PC-9 (cell line): Measurements from ENCODE around the gene MIA. TPM values are rescaled to one million over a fixed set of nuclear protein-coding genes. Genes with fewer than 3 reads are reported as not detected.

Source experiments
- BruUV-seq: library from RNA; stranded (reverse); fragments of 400-500 nt; replicated peaks from 2 replicates; lab custom pipeline; 2021; lab: Mats Ljungman, UMichigan
- CTCF ChIA-PET: fragments of 300-600 bp; sonication (Branson Sonifier 250); formaldehyde crosslinking; loops from one replicate; lab custom pipeline; 2022; ENCODE audit warnings: antibody characterized with exemption; lab: Charles Lee
- POLR2A ChIA-PET: fragments of 300-600 bp; sonication (Branson Sonifier 250); formaldehyde crosslinking; loops from one replicate; lab custom pipeline; 2022; ENCODE audit warnings: antibody characterized with exemption; ENCODE audit not compliant: unreplicated experiment; lab: Charles Lee
- DNase-seq, 2 experiments: peaks; one replicate each; pipeline versions ENCODE4 v3.0.0 to v3.0.0-alpha.2; 2015 to 2022; ENCODE audit warnings: mixed read lengths in 1 of 2
- H2AFZ ChIP-seq: fragments of 200-600 bp; sonication (generic); 2 replicates; pipeline ENCODE4 v1.8.1; 2017; ENCODE audit warnings: antibody characterized with exemption
- H3F3A ChIP-seq: fragments of 200-600 bp; sonication (generic); 2 replicates; pipeline ENCODE4 v1.8.1; 2017; ENCODE audit warnings: antibody characterized with exemption, mild to moderate bottlenecking, low read depth; ENCODE audit not compliant: insufficient read depth
- H3K27ac ChIP-seq: fragments of 200-600 bp; sonication (generic); 2 replicates; pipeline ENCODE4 v1.6.1; 2016; ENCODE audit warnings: mixed run types
- H3K27me3 ChIP-seq: fragments of 200-600 bp; sonication (generic); 2 replicates; pipeline ENCODE4 v1.6.1; 2016; ENCODE audit warnings: low read depth, mixed run types; ENCODE audit not compliant: insufficient read depth
- H3K36me3 ChIP-seq: fragments of 200-600 bp; sonication (generic); 2 replicates; pipeline ENCODE4 v1.6.1; 2016; ENCODE audit warnings: low read depth, mixed run types
- H3K4me1 ChIP-seq: fragments of 200-600 bp; sonication (generic); replicated peaks from 2 replicates; pipeline ENCODE4 v1.6.1; 2016; ENCODE audit warnings: mixed run types; ENCODE audit not compliant: insufficient read depth
- H3K4me2 ChIP-seq: fragments of 200-600 bp; sonication (generic); 2 replicates; pipeline ENCODE4 v1.6.1; 2017; ENCODE audit warnings: mixed run types
- H3K4me3 ChIP-seq: fragments of 200-600 bp; sonication (generic); 2 replicates; pipeline ENCODE4 v1.6.1; 2016; ENCODE audit warnings: mixed run types
- H3K79me2 ChIP-seq: fragments of 200-600 bp; sonication (generic); 2 replicates; pipeline ENCODE4 v1.6.1; 2017; ENCODE audit warnings: low read depth, mixed run types
- H3K9me2 ChIP-seq: fragments of 200-600 bp; sonication (generic); 2 replicates; pipeline ENCODE4 v1.8.1; 2017; ENCODE audit warnings: mild to moderate bottlenecking; ENCODE audit not compliant: insufficient read depth
- H3K9me3 ChIP-seq: fragments of 200-600 bp; sonication (generic); 2 replicates; pipeline ENCODE4 v1.8.1; 2016; ENCODE audit warnings: low read depth; ENCODE audit not compliant: insufficient read depth
- H4K20me1 ChIP-seq: fragments of 200-600 bp; sonication (generic); 2 replicates; pipeline ENCODE4 v1.8.1; 2017; ENCODE audit not compliant: insufficient read depth
- CTCF ChIP-seq: fragments of 200-600 bp; sonication (generic); conservative IDR thresholded peaks from 2 replicates; pipeline ENCODE4 v1.6.1; 2017; ENCODE audit warnings: mixed run types, antibody characterized with exemption, mild to moderate bottlenecking, moderate library complexity
- EZH2 ChIP-seq: fragments of 200-600 bp; sonication (generic); IDR thresholded peaks from 2 replicates; pipeline ENCODE4 v1.8.0; 2017; ENCODE audit warnings: antibody characterized with exemption, low read depth
- intact Hi-C: fragments of 100-400 bp; cut with micrococcal nuclease; formaldehyde crosslinking; loops from one replicate; pipeline ENCODE4 v1.10.0; 2022; ENCODE audit not compliant: unreplicated experiment
- total RNA-seq: library from RNA; stranded (reverse); gene quantifications from 2 replicates; pipeline ENCODE4 v1.2.3, GENCODE V29; 2021

MIA gene
- total RNA-seq, 1 experiment from 2014 or later = 2.7 TPM

- no peak overlapping the region for H3K27ac ChIP-seq
- no peaks in the 10 kb centered on the region; the same call in 1 of the 2 replicates for H4K20me1 ChIP-seq
- intact Hi-C loops = no loop called here
- no peaks in the 10 kb centered on the region for H3K4me1 ChIP-seq
- H3K9me2 ChIP-seq = no peaks in the 10 kb centered on the region
- H3F3A ChIP-seq = no peaks in the 10 kb centered on the region
- no peak overlapping the region for H3K4me3 ChIP-seq
- no peaks in the 10 kb centered on the region for H3K36me3 ChIP-seq
- H2AFZ ChIP-seq = no peak overlapping the region
- POLR2A ChIA-PET = no interaction called here
- H3K9me3 ChIP-seq = no peaks in the 10 kb centered on the region
- no peaks in the 10 kb centered on the region for H3K79me2 ChIP-seq
- CTCF ChIA-PET = no interaction called here
- no peak for DNase-seq
- no TSS peak for BruUV-seq
- TF ChIP-seq CTCF = no peak
- TF ChIP-seq EZH2 = no peak
- H3K27me3 ChIP-seq = no peaks in the 10 kb centered on the region
- no peak overlapping the region for H3K4me2 ChIP-seq
These were observed 10.2 kb downstream of the MIA start for GRCh38 chr19:40785526-40785925.

GRCh38 chr19:40786060-40787037, 11.0 kb downstream of the MIA start:
- Histone ChIP-seq H2AFZ (no peak overlapping the region), H3F3A (peaks cover 4% of the 10 kb centered on the region; the same call in 1 of the 2 replicates), H3K4me1 (no peaks in the 10 kb centered on the region), H3K79me2 (no peaks in the 10 kb centered on the region), H3K27ac (no peak overlapping the region), H3K36me3 (no peaks in the 10 kb centered on the region), H3K27me3 (no peaks in the 10 kb centered on the region), H3K9me2 (no peaks in the 10 kb centered on the region), H3K9me3 (no peaks in the 10 kb centered on the region), H3K4me2 (no peak overlapping the region), H3K4me3 (no peak overlapping the region), H4K20me1 (no peaks in the 10 kb centered on the region)
- no TSS peak for BruUV-seq
- intact Hi-C loops = no loop called here
- TF ChIP-seq EZH2 (no peak), CTCF (no peak)
- DNase-seq = no peak
- ChIA-PET CTCF (interaction anchor here (0.5 kb wide), 1 partner anchor 781 kb away, joined by 12 read pairs; no protein-coding TSS in a partner anchor), POLR2A (no interaction called here)

GRCh38 chr19:40791349-40791748, 16.0 kb downstream of the MIA start:
- DNase-seq = no peak
- H3F3A ChIP-seq = peaks cover 24% of the 10 kb centered on the region
- H3K4me3 ChIP-seq = no peak overlapping the region
- no TSS peak for BruUV-seq
- TF ChIP-seq CTCF = no peak
- no peak for TF ChIP-seq EZH2
- H4K20me1 ChIP-seq = no peaks in the 10 kb centered on the region
- no peaks in the 10 kb centered on the region for H3K27me3 ChIP-seq
- intact Hi-C loops = no loop called here
- no peaks in the 10 kb centered on the region for H3K36me3 ChIP-seq
- H2AFZ ChIP-seq = no peak overlapping the region
- ChIA-PET POLR2A (no interaction called here), CTCF (no interaction called here)
- H3K79me2 ChIP-seq = no peaks in the 10 kb centered on the region
- H3K9me2 ChIP-seq = no peaks in the 10 kb centered on the region
- peaks cover 20% of the 10 kb centered on the region for H3K4me1 ChIP-seq
- no peak overlapping the region for H3K27ac ChIP-seq
- H3K4me2 ChIP-seq = no peak overlapping the region
- H3K9me3 ChIP-seq = no peaks in the 10 kb centered on the region
